Ectodermal cell (in vitro differentiated cells): ENCODE measurements around the gene IL1RL1.

ENCODE experiments used
- H3K27ac ChIP-seq: 2 replicates; pipeline ENCODE4 v1.7.0; 2013; ENCODE audit warnings: mild to moderate bottlenecking, low read depth, low read length; ENCODE audit not compliant: insufficient read depth, poor library complexity, severe bottlenecking
- H3K27me3 ChIP-seq: 2 replicates; pipeline ENCODE4 v1.7.0; 2013; ENCODE audit warnings: mild to moderate bottlenecking, low read length; ENCODE audit not compliant: insufficient read depth, control insufficient read depth, poor library complexity, severe bottlenecking
- H3K36me3 ChIP-seq: one replicate; pipeline ENCODE4 v1.7.0; 2013; ENCODE audit warnings: low read length; ENCODE audit not compliant: control insufficient read depth, insufficient read depth
- H3K4me1 ChIP-seq: one replicate; pipeline ENCODE4 v1.7.0; 2013; ENCODE audit warnings: low read length; ENCODE audit not compliant: control insufficient read depth, insufficient read depth
- H3K4me3 ChIP-seq: 2 replicates; pipeline ENCODE4 v1.7.0; 2013; ENCODE audit warnings: low read depth, low read length, control low read depth; ENCODE audit not compliant: insufficient read depth
- H3K9me3 ChIP-seq: 2 replicates; pipeline ENCODE4 v1.7.0; 2013; ENCODE audit warnings: mild to moderate bottlenecking, low read length, moderate library complexity; ENCODE audit not compliant: control insufficient read depth
- WGBS, 2 experiments: methylation state at CpG; one replicate each; pipeline ENCODE4 v1.1.7; 2013; ENCODE audit warnings: missing lambda C conversion rate in 2 of 2; 5-methylcytosine and 5-hydroxymethylcytosine counted together

Gene IL1RL1

DNA sequence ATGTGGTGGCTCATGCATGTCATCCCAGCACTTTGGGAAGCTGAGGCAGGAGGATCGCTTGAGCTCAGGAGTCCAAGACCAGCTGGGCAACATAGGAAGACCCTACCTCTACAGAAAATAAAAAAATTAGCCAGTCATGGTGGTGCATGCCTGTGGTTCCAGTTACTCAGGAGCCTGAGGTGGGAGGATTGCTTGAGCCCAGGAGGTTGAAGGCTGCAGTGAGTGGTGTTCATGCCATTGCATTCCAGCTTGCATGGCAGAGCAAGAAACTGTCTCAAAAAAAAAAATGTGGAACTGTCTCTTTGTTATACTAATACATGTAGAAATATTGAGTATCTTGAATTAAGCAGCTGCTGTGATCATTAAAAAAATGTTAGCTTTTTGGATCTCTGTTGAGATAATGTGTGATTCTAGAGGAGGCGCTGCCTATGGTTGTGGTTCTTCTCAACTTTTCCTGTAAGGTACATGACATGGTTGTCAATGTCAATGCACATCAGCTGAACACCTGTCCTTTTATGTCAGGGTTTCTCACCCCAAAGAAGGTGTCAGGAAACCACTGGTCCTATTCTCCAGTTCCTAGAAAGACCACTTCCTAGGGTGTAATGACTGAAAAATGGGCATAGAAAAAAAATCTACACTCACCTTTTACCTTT is 34.7 kb upstream of the IL1RL1 start:
- Histone ChIP-seq H3K9me3 (no peaks in the 10 kb centered on the region), H3K36me3 (no peaks in the 10 kb centered on the region), H3K27me3 (no peaks in the 10 kb centered on the region), H3K4me3 (no peak overlapping the region), H3K27ac (no peak overlapping the region), H3K4me1 (peaks cover 12% of the 10 kb centered on the region)
- WGBS, 2 experiments, result 91 to 95% methylated on average over 2 of the region's 2 CpGs

DNA sequence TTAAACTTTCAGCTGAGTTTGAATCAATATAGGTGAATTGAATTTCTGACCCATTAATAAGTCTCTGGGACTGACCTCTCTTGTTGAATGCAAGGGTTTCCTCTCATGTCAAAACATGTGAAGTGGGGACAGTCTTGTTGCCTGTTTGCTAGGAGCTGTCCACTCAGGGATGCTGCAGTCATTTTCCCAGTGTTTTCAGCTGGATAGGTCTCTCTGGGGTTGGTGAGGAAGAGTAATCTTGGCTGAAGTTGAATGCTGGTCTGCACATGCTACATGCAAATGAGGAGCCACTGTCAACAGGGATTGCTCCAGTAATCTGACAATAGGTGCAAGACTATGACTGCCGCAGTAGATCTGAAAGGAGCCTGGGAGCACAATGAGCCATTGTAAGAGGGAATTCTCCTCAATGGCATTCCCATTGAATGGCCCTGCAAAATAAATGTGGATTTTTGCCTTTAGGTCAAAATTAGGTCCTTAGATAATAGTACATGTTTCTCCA is 34.1 kb upstream of the IL1RL1 start:
- Histone ChIP-seq H3K4me1 (peaks cover 12% of the 10 kb centered on the region), H3K36me3 (no peaks in the 10 kb centered on the region), H3K27me3 (no peaks in the 10 kb centered on the region), H3K27ac (no peak overlapping the region), H3K4me3 (no peak overlapping the region), H3K9me3 (no peaks in the 10 kb centered on the region)
- 50 to 56% methylated on average over 1 of the region's 1 CpG for WGBS, 2 experiments

DNA sequence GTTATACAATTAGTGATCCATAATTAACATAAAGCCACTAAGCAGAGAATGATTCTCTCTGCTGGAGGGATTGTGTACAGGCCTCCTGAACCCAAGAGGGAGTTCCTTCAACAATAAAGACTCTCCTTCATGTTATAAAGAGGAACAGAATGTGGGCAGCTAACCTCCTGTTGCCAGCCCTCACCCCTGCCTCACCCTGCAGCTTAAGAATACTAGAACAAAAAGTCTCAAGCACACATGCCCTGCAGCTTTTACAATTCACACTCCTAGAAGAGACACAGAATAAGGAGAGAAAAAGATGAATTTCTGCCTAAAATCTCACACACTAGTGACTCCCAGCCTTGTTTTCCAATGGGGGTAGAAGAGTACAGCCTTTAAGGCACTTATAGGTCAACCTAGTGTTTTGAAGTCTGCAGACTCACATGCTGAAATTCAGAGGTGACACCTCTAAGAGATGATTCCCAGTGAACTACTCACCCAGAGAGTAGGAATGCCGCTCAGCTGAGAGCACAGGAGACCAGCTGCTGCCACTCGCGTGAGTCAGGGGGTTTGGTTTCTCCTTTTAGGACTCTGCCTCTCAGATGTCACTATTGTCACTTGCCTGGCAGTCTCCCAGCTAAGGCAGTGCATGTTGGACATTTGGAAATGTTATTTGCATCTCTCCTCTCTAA is 32.5 kb upstream of the IL1RL1 start:
- Histone ChIP-seq H3K4me3 (no peak overlapping the region), H3K4me1 (peaks cover 12% of the 10 kb centered on the region), H3K27me3 (no peaks in the 10 kb centered on the region), H3K27ac (no peak overlapping the region), H3K9me3 (no peaks in the 10 kb centered on the region), H3K36me3 (no peaks in the 10 kb centered on the region)
- WGBS, 2 experiments, result 59 to 80% methylated on average over 3 of the region's 3 CpGs

- Histone ChIP-seq H3K4me3 (no peak overlapping the region), H3K36me3 (no peaks in the 10 kb centered on the region), H3K27me3 (no peaks in the 10 kb centered on the region), H3K4me1 (peaks cover 12% of the 10 kb centered on the region), H3K27ac (no peak overlapping the region), H3K9me3 (no peaks in the 10 kb centered on the region)
- WGBS, 2 experiments, result 83% methylated on average over 1 of the region's 1 CpG; no CpG with 5 or more reads in 1 of the 2 experiments
These were observed 32.0 kb upstream of the IL1RL1 start for GRCh38 chr2:102279391-102279735.

DNA sequence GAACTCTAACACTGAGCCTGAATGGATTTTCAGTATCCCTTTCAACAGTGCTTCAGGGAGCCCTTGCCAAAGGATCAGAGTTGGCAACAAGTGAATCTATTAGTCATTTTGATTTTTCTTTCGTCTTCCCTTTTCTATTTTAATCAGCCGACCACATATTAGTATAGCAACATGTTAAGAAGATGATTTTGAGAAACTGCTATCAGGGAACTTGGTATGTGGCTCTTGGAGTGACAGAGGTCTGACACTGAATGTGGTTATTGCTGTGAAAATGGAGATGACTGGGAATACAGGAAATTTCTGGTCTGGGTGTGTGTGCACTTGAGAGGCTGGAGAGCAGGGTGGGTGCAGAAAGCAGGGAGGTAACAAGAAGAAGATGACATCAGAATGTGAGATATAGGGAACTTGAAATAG is 28.7 kb upstream of the IL1RL1 start:
- Histone ChIP-seq H3K4me1 (peaks cover 11% of the 10 kb centered on the region), H3K27me3 (no peaks in the 10 kb centered on the region), H3K9me3 (no peaks in the 10 kb centered on the region), H3K4me3 (no peak overlapping the region), H3K36me3 (no peaks in the 10 kb centered on the region), H3K27ac (no peak overlapping the region)
- WGBS, 2 experiments, result 87 to 93% methylated on average over 2 of the region's 2 CpGs

- H3K27ac ChIP-seq, result no peak overlapping the region
- H3K9me3 ChIP-seq, result no peaks in the 10 kb centered on the region
- peaks cover 4% of the 10 kb centered on the region for H3K4me1 ChIP-seq
- 92% methylated on average over 1 of the region's 1 CpG for WGBS, 2 experiments
- no peak overlapping the region for H3K4me3 ChIP-seq
- no peaks in the 10 kb centered on the region for H3K36me3 ChIP-seq
- no peaks in the 10 kb centered on the region for H3K27me3 ChIP-seq
These were observed 27.4 kb upstream of the IL1RL1 start for GRCh38 chr2:102283996-102284395.

- H3K27me3 ChIP-seq, result no peaks in the 10 kb centered on the region
- 96 to 97% methylated on average over 3 of the region's 3 CpGs for WGBS, 2 experiments
- no peaks in the 10 kb centered on the region for H3K9me3 ChIP-seq
- no peak overlapping the region for H3K4me3 ChIP-seq
- H3K36me3 ChIP-seq, result no peaks in the 10 kb centered on the region
- no peaks in the 10 kb centered on the region for H3K4me1 ChIP-seq
- H3K27ac ChIP-seq, result no peak overlapping the region
These were observed 26.8 kb upstream of the IL1RL1 start for GRCh38 chr2:102284611-102285010.

DNA sequence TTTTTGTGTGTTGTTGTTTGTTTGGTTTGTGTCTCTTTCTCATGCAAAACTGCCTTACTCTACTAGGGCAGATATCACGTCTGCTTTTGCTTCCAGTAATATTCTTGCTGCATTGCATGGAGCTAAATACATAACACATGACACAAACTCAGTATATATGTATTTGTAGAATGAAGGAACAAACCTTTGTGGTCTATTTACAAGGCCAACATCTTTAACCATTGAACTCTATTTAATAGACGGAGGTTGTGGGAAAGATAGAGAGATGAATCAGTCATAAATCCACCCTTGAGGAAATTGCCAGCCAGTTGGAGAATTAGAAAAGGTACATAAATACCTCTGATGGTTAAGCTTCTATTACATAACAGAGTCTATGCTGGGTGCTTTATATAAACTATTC is 26.0 kb upstream of the IL1RL1 start:
- H3K4me1 ChIP-seq, result no peaks in the 10 kb centered on the region
- H3K4me3 ChIP-seq, result no peak overlapping the region
- H3K27ac ChIP-seq, result no peak overlapping the region
- no peaks in the 10 kb centered on the region for H3K36me3 ChIP-seq
- H3K27me3 ChIP-seq, result no peaks in the 10 kb centered on the region
- H3K9me3 ChIP-seq, result no peaks in the 10 kb centered on the region
- WGBS, 2 experiments, result 100% methylated on average over 1 of the region's 2 CpGs; no CpG with 5 or more reads in 1 of the 2 experiments

GRCh38 chr2:102286041-102286440 is 25.3 kb upstream of the IL1RL1 start:
- H3K36me3 ChIP-seq, result no peaks in the 10 kb centered on the region
- H3K4me3 ChIP-seq, result no peak overlapping the region
- H3K27me3 ChIP-seq, result no peaks in the 10 kb centered on the region
- no peak overlapping the region for H3K27ac ChIP-seq
- no peaks in the 10 kb centered on the region for H3K9me3 ChIP-seq
- no peaks in the 10 kb centered on the region for H3K4me1 ChIP-seq
- WGBS, 2 experiments, result 88 to 95% methylated on average over 2 to 3 of the region's 3 CpGs

DNA sequence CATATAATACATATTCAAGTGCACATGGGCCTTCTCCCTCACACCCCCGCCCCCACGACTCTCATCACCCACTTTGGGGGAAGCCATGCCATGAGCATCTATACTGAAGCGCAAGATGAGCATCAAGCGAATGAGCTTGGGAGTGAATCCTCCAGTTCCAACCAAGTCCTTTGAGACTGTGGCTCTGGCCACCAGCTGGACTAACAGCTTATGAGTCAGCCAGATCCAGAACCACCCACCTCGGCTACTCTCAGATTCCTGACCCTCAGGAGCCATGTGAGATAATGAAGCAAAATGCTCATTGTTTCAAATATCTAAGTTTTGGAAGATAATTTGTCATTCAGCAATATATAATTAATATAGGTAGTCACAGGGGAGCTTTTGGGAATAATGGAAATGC is 22.2 kb upstream of the IL1RL1 start:
- 94 to 95% methylated on average over 5 of the region's 5 CpGs for WGBS, 2 experiments
- H3K27ac ChIP-seq, result no peak overlapping the region

More for the DNA sequence above, 22.2 kb upstream of the IL1RL1 start:
- H3K9me3 ChIP-seq, result no peaks in the 10 kb centered on the region
- H3K27me3 ChIP-seq, result no peaks in the 10 kb centered on the region
- H3K36me3 ChIP-seq, result no peaks in the 10 kb centered on the region
- no peaks in the 10 kb centered on the region for H3K4me1 ChIP-seq
- H3K4me3 ChIP-seq, result no peak overlapping the region
